Mesodermal cell (in vitro differentiated cells): ENCODE results near the gene OLA1. TPM values are rescaled to one million over a fixed set of nuclear protein-coding genes. Genes with fewer than 3 reads are reported as not detected.
A peak's percentile ranks its signal among the peaks of the same experiment; 100 is the strongest.
"Not testable (repeated sequence)": the region's sequence is repeated elsewhere in the genome, so short reads cannot be mapped to it uniquely, and the experiment has no call there.

Experiments used
- H3K27ac ChIP-seq: 2 replicates; pipeline ENCODE4 v1.7.0; 2013; ENCODE audit warnings: mild to moderate bottlenecking, low read depth, low read length, moderate library complexity; ENCODE audit not compliant: severe bottlenecking
- H3K36me3 ChIP-seq: 2 replicates; pipeline ENCODE4 v1.7.1; 2013; ENCODE audit warnings: mild to moderate bottlenecking, low read length, moderate library complexity; ENCODE audit not compliant: control insufficient read depth, insufficient read depth
- H3K4me1 ChIP-seq: one replicate; pipeline ENCODE4 v1.7.1; 2013; ENCODE audit warnings: mild to moderate bottlenecking, low read length; ENCODE audit not compliant: insufficient read depth, control insufficient read depth, poor library complexity, severe bottlenecking
- H3K4me3 ChIP-seq: 2 replicates; pipeline ENCODE4 v1.7.0; 2013; ENCODE audit warnings: low read length, control low read depth, mild to moderate bottlenecking; ENCODE audit not compliant: insufficient read depth, poor library complexity, severe bottlenecking; ENCODE audit errors: extremely low read depth
- H3K9me3 ChIP-seq: 2 replicates; pipeline ENCODE4 v1.7.1; 2013; ENCODE audit warnings: mild to moderate bottlenecking, low read length, moderate library complexity; ENCODE audit not compliant: control insufficient read depth
- WGBS, 2 experiments: methylation state at CpG; one replicate each; pipeline ENCODE4 v1.1.5; 2013; ENCODE audit warnings: missing lambda C conversion rate in 2 of 2; ENCODE audit not compliant: insufficient coverage in 2 of 2; 5-methylcytosine and 5-hydroxymethylcytosine counted together
- polyA plus RNA-seq, 2 experiments: library from polyadenylated mRNA; stranded (reverse); fragments of 50-300 nt; gene quantifications; one replicate each; pipeline ENCODE4 v1.2.3, GENCODE V29; 2013

OLA1 gene
- 102 TPM for polyA plus RNA-seq (2013, experiment 1 of 2)
- 122 TPM for polyA plus RNA-seq (2013, experiment 2 of 2)

- no peaks in the 10 kb centered on the region for H3K4me1 ChIP-seq
- 0 to 2% methylated on average over 44 to 51 of the region's 85 CpGs for WGBS, 2 experiments
- H3K4me3 ChIP-seq, result peak within 1 kb of the TSS; percentile 77
- H3K9me3 ChIP-seq, result no peaks in the 10 kb centered on the region
- peak within 1 kb of the TSS; percentile 77 for H3K27ac ChIP-seq
- peaks cover 31% of the 10 kb centered on the region for H3K36me3 ChIP-seq
Observed at GRCh38 chr2:174248187-174248997, at the start of gene OLA1. OLA1 (minus strand) TSS chr2:174248532; CDS start chr2:174246815, 1,717 bp downstream.

DNA sequence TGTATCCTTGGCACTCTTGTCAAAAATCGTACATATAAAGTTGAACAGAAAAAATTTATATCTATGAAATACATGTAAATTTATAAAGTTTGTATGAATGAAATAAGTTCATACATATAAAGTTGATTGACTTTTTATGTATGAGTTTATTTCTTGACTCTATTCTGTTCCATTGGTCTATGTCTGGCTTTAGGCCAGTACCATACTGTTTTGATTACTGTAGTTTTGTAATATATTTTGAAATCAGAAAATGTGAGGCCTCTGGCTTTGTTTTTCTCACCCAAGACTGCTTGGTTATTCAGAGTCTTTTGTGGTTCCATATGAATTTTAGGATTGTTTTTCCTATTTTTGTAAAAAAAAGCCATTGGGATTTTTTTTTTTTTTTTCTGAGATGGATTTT is 44.6 kb upstream of the OLA1 start:
- H3K36me3 ChIP-seq, result no peaks in the 10 kb centered on the region
- WGBS, 2 experiments, result no CpG with 5 or more reads among the region's 1 CpG
- H3K4me1 ChIP-seq, result no peaks in the 10 kb centered on the region
- no peaks in the 10 kb centered on the region for H3K9me3 ChIP-seq
- no peak overlapping the region for H3K27ac ChIP-seq
- H3K4me3 ChIP-seq, result no peak overlapping the region

DNA sequence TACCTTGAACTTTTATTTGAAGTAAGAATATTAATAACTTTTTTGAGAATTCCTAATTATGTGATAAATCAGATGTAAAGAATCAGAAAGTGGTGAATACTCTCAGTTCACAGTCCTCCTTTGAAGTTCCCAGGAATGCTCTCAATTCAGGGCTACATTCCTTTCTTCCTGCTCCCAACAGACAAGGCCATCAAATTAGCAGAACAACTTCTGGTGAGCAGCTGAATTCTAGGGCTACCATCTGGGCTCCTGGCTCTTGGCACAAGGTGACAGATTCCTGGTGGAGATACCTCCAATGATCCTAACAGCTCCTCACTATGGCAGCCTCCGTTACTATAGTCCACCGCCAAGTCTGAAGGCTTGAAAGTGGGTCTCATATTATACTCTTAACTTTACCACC is 37.8 kb upstream of the OLA1 start:
- no peaks in the 10 kb centered on the region for H3K36me3 ChIP-seq
- WGBS, 2 experiments, result 92 to 95% methylated on average over 2 of the region's 2 CpGs
- H3K4me1 ChIP-seq, result no peaks in the 10 kb centered on the region
- H3K9me3 ChIP-seq, result no peaks in the 10 kb centered on the region
- no peak overlapping the region for H3K27ac ChIP-seq
- no peak overlapping the region for H3K4me3 ChIP-seq

DNA sequence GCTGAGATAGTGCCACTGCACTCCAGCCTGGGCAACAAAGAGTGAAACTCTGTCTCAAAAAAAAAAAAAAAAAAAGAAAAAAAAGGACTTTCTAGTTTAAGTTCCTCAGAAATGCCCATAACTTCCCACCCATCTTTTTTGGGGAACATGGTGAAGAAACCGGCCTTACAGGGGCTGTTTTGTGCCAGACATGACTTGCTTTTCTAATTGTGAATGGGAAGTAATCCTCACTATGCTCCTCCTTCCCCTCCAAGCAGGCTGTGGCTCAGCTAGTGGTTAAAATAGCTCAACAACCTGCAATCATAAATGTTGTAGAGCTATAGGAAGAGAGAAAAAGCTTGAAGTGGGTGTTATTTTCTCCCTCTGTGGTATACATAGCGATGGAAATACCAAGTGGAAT is 34.1 kb upstream of the OLA1 start:
- WGBS, 2 experiments, result 100% methylated on average over 1 of the region's 2 CpGs; no CpG with 5 or more reads in 1 of the 2 experiments
- Histone ChIP-seq H3K27ac (no peak overlapping the region), H3K4me3 (no peak overlapping the region), H3K4me1 (no peaks in the 10 kb centered on the region), H3K36me3 (no peaks in the 10 kb centered on the region), H3K9me3 (no peaks in the 10 kb centered on the region)

- H3K27ac ChIP-seq, result no peak overlapping the region
- H3K36me3 ChIP-seq, result no peaks in the 10 kb centered on the region
- no peak overlapping the region for H3K4me3 ChIP-seq
- H3K4me1 ChIP-seq, result no peaks in the 10 kb centered on the region
- no peaks in the 10 kb centered on the region for H3K9me3 ChIP-seq
- WGBS, 2 experiments, result 86% methylated on average over 1 of the region's 1 CpG; no CpG with 5 or more reads in 1 of the 2 experiments
Observed at GRCh38 chr2:174281736-174282135, 33.4 kb upstream of the OLA1 start.

DNA sequence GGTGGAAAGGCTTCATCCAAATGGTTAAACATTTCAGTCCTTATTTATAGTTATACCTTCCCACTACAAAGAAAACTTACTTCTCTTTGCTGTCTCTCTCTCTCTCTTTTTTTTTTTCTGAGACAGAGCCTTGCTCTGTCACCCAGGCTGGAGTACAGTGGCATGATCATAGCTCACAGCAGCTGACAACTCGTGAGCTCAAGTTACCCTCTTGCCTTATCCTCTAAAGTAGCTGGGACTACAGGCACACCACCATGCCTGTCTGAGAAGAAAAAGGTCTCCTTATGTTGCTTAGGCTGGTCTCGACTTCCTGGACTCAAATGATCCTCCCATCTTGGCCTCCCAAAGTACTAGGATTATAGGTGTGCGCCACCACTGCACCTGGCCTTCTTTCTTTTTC is 32.3 kb upstream of the OLA1 start:
- Histone ChIP-seq H3K4me1 (no peaks in the 10 kb centered on the region), H3K4me3 (no peak overlapping the region), H3K36me3 (no peaks in the 10 kb centered on the region), H3K27ac (no peak overlapping the region), H3K9me3 (no peaks in the 10 kb centered on the region)
- 25 to 40% methylated on average over 1 of the region's 3 CpGs for WGBS, 2 experiments

GRCh38 chr2:174270263-174270662 is 21.9 kb upstream of the OLA1 start:
- WGBS, 2 experiments, result no CpG with 5 or more reads among the region's 6 CpGs
- H3K4me3 ChIP-seq, H3K4me1 ChIP-seq, H3K36me3 ChIP-seq, H3K9me3 ChIP-seq, H3K27ac ChIP-seq: not testable (repeated sequence)

- no peak overlapping the region for H3K4me3 ChIP-seq
- H3K27ac ChIP-seq, result no peak overlapping the region
- 67 to 69% methylated on average over 4 to 5 of the region's 5 CpGs for WGBS, 2 experiments
- no peaks in the 10 kb centered on the region for H3K9me3 ChIP-seq
- H3K36me3 ChIP-seq, result no peaks in the 10 kb centered on the region
- H3K4me1 ChIP-seq, result no peaks in the 10 kb centered on the region
Observed at GRCh38 chr2:174266288-174266687, 18.0 kb upstream of the OLA1 start.

DNA sequence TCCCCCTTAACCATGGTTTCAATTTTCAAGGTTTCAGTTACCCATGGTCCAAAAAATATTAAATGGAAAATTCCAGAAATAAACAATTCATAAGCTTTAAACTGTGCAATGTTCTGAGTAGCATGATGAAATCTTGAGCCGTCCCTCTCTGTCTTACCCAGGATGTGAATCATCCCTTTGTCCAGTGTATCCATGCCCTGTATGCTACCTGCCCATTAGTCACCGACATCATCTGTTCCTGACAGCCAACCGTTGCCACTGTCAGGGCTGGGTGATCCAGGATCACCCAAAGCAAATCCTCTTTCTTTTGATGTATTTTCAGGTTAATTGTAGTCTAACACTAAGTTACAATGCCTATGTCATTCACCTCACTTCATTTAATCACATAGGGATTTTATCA is 15.7 kb upstream of the OLA1 start:
- Histone ChIP-seq H3K27ac (no peak overlapping the region), H3K36me3 (no peaks in the 10 kb centered on the region), H3K4me3 (no peak overlapping the region), H3K9me3 (no peaks in the 10 kb centered on the region), H3K4me1 (no peaks in the 10 kb centered on the region)
- 60 to 92% methylated on average over 1 to 2 of the region's 3 CpGs for WGBS, 2 experiments

GRCh38 chr2:174259981-174260380 is 11.6 kb upstream of the OLA1 start:
- Histone ChIP-seq H3K36me3 (no peaks in the 10 kb centered on the region), H3K9me3 (no peaks in the 10 kb centered on the region), H3K27ac (no peak overlapping the region), H3K4me3 (no peak overlapping the region), H3K4me1 (no peaks in the 10 kb centered on the region)
- WGBS, 2 experiments, result no CpG with 5 or more reads among the region's 1 CpG

DNA sequence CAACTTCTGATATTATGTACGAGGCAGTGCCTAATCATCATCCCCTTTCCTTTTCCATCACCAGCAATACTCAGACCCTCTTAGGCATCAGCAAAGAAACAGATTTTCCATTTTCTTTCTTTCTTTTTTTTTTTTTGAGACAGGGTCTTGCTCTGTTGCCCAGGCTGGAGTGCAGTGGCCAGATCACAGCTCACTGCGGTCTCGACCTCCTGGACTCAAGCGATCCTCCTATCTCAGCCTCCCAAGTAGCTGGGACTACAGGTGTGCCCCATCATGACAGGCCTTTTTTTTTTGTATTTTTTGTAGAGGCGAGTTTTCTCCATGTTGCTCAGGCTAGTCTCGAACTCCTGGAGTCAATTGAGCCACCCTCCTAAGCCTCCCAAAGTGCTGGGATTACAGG is 5.9 kb upstream of the OLA1 start:
- Histone ChIP-seq H3K36me3 (no peaks in the 10 kb centered on the region), H3K4me3 (no peak overlapping the region), H3K9me3 (no peaks in the 10 kb centered on the region), H3K27ac (no peak overlapping the region), H3K4me1 (no peaks in the 10 kb centered on the region)
- 90 to 100% methylated on average over 3 to 5 of the region's 6 CpGs for WGBS, 2 experiments
